ENCODE results near the gene LIMCH1.

DNA sequence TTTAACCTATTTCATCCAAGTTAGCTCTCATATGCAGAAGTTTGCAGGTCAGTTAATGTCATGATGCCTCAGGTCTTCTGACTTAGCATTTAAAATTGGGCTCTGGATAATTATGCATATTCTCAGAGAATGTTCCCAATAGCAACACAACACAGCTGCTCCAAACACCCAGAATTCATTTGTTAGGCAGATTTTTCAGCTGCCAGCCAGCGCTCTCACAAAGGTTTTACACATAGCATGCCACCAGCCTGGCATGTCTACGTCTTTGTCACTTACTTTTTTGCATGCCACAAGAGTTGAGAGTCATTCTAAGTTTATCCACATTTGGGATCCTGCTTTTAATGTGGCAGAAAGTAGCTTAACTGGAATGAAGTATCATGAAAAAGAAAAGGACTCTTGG lies 84.8 kb downstream of the LIMCH1 start:
- TF ChIP-seq POLR2AphosphoS5 (IDR thresholded peaks at IDR 0.05; ENCODE audit: low read depth, low read length) (no peak), TAF1 (IDR thresholded peaks at IDR 0.05; ENCODE audit: borderline replicate concordance, insufficient read depth, low read length) (no peak)

Measured in PFSK-1 (cell line).